ENCODE data around the gene SMIM1.

DNA sequence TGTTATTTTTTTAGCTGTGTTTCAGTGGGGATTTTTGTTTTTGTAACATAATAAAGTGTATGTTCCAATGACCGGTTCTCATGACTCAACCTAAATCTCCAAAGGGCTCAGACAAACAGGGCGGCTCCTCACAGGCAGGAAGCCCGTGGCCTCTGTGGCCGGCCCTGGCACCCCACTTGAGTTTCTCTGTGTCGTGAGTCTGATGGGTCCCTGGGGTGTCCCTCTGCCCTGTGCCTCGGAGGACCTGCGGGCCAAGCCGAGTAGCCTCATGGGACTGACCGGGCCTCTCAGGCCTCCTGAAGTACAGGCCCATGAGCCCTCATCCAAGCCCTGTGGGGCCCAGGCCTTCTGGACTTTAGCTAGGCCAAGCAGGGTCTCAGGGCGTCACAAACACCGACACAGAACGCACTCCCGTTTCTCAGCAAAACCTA is 36.4 kb upstream of the SMIM1 start:
- no peak for TF ChIP-seq EZH2 (IDR thresholded peaks at IDR 0.05; ENCODE audit: low read depth, unreplicated experiment)
- TF ChIP-seq, protein P1, sequence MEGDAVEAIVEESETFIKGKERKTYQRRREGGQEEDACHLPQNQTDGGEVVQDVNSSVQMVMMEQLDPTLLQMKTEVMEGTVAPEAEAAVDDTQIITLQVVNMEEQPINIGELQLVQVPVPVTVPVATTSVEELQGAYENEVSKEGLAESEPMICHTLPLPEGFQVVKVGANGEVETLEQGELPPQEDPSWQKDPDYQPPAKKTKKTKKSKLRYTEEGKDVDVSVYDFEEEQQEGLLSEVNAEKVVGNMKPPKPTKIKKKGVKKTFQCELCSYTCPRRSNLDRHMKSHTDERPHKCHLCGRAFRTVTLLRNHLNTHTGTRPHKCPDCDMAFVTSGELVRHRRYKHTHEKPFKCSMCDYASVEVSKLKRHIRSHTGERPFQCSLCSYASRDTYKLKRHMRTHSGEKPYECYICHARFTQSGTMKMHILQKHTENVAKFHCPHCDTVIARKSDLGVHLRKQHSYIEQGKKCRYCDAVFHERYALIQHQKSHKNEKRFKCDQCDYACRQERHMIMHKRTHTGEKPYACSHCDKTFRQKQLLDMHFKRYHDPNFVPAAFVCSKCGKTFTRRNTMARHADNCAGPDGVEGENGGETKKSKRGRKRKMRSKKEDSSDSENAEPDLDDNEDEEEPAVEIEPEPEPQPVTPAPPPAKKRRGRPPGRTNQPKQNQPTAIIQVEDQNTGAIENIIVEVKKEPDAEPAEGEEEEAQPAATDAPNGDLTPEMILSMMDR (conservative IDR thresholded peaks at IDR 0.05; ENCODE audit: low read depth in 2 of 2), result no peak
- TF ChIP-seq POLR2AphosphoS5 (IDR thresholded peaks at IDR 0.05; ENCODE audit: low read depth), result no peak
- TF ChIP-seq, protein P2, sequence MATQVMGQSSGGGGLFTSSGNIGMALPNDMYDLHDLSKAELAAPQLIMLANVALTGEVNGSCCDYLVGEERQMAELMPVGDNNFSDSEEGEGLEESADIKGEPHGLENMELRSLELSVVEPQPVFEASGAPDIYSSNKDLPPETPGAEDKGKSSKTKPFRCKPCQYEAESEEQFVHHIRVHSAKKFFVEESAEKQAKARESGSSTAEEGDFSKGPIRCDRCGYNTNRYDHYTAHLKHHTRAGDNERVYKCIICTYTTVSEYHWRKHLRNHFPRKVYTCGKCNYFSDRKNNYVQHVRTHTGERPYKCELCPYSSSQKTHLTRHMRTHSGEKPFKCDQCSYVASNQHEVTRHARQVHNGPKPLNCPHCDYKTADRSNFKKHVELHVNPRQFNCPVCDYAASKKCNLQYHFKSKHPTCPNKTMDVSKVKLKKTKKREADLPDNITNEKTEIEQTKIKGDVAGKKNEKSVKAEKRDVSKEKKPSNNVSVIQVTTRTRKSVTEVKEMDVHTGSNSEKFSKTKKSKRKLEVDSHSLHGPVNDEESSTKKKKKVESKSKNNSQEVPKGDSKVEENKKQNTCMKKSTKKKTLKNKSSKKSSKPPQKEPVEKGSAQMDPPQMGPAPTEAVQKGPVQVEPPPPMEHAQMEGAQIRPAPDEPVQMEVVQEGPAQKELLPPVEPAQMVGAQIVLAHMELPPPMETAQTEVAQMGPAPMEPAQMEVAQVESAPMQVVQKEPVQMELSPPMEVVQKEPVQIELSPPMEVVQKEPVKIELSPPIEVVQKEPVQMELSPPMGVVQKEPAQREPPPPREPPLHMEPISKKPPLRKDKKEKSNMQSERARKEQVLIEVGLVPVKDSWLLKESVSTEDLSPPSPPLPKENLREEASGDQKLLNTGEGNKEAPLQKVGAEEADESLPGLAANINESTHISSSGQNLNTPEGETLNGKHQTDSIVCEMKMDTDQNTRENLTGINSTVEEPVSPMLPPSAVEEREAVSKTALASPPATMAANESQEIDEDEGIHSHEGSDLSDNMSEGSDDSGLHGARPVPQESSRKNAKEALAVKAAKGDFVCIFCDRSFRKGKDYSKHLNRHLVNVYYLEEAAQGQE (IDR thresholded peaks at IDR 0.05; ENCODE audit: unreplicated experiment), result no peak
- TF ChIP-seq EZH2phosphoT487 (IDR thresholded peaks at IDR 0.05; ENCODE audit: unreplicated experiment), result no peak
- TF ChIP-seq JUNB (IDR thresholded peaks at IDR 0.05; ENCODE audit: unreplicated experiment), result no peak
- no peak for TF ChIP-seq CREB1 (CRISPR knock-in tag; IDR thresholded peaks at IDR 0.05; ENCODE audit: low read depth)
- TF ChIP-seq ZNF331 (CRISPR knock-in tag; IDR thresholded peaks at IDR 0.05; ENCODE audit: low read depth), result no peak
- TF ChIP-seq, protein P3, sequence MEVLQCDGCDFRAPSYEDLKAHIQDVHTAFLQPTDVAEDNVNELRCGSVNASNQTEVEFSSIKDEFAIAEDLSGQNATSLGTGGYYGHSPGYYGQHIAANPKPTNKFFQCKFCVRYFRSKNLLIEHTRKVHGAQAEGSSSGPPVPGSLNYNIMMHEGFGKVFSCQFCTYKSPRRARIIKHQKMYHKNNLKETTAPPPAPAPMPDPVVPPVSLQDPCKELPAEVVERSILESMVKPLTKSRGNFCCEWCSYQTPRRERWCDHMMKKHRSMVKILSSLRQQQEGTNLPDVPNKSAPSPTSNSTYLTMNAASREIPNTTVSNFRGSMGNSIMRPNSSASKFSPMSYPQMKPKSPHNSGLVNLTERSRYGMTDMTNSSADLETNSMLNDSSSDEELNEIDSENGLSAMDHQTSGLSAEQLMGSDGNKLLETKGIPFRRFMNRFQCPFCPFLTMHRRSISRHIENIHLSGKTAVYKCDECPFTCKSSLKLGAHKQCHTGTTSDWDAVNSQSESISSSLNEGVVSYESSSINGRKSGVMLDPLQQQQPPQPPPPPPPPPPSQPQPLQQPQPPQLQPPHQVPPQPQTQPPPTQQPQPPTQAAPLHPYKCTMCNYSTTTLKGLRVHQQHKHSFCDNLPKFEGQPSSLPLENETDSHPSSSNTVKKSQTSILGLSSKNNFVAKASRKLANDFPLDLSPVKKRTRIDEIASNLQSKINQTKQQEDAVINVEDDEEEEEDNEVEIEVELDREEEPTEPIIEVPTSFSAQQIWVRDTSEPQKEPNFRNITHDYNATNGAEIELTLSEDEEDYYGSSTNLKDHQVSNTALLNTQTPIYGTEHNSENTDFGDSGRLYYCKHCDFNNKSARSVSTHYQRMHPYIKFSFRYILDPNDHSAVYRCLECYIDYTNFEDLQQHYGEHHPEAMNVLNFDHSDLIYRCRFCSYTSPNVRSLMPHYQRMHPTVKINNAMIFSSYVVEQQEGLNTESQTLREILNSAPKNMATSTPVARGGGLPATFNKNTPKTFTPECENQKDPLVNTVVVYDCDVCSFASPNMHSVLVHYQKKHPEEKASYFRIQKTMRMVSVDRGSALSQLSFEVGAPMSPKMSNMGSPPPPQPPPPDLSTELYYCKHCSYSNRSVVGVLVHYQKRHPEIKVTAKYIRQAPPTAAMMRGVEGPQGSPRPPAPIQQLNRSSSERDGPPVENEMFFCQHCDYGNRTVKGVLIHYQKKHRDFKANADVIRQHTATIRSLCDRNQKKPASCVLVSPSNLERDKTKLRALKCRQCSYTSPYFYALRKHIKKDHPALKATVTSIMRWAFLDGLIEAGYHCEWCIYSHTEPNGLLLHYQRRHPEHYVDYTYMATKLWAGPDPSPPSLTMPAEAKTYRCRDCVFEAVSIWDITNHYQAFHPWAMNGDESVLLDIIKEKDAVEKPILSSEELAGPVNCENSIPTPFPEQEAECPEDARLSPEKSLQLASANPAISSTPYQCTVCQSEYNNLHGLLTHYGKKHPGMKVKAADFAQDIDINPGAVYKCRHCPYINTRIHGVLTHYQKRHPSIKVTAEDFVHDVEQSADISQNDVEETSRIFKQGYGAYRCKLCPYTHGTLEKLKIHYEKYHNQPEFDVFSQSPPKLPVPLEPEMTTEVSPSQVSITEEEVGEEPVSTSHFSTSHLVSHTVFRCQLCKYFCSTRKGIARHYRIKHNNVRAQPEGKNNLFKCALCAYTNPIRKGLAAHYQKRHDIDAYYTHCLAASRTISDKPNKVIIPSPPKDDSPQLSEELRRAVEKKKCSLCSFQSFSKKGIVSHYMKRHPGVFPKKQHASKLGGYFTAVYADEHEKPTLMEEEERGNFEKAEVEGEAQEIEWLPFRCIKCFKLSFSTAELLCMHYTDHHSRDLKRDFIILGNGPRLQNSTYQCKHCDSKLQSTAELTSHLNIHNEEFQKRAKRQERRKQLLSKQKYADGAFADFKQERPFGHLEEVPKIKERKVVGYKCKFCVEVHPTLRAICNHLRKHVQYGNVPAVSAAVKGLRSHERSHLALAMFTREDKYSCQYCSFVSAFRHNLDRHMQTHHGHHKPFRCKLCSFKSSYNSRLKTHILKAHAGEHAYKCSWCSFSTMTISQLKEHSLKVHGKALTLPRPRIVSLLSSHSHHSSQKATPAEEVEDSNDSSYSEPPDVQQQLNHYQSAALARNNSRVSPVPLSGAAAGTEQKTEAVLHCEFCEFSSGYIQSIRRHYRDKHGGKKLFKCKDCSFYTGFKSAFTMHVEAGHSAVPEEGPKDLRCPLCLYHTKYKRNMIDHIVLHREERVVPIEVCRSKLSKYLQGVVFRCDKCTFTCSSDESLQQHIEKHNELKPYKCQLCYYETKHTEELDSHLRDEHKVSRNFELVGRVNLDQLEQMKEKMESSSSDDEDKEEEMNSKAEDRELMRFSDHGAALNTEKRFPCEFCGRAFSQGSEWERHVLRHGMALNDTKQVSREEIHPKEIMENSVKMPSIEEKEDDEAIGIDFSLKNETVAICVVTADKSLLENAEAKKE (CRISPR knock-in tag; IDR thresholded peaks at IDR 0.05), result no peak
- TF ChIP-seq, protein P4, sequence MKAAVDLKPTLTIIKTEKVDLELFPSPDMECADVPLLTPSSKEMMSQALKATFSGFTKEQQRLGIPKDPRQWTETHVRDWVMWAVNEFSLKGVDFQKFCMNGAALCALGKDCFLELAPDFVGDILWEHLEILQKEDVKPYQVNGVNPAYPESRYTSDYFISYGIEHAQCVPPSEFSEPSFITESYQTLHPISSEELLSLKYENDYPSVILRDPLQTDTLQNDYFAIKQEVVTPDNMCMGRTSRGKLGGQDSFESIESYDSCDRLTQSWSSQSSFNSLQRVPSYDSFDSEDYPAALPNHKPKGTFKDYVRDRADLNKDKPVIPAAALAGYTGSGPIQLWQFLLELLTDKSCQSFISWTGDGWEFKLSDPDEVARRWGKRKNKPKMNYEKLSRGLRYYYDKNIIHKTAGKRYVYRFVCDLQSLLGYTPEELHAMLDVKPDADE (IDR thresholded peaks at IDR 0.05), result no peak

Measured in GM23338 (cell line).